Measurements from ENCODE around the gene NAA38.
A peak's percentile ranks its signal among the peaks of the same experiment; 100 is the strongest.
"Not testable (repeated sequence)": the region's sequence is repeated elsewhere in the genome, so short reads cannot be mapped to it uniquely, and the experiment has no call there.

NAA38 gene

DNA sequence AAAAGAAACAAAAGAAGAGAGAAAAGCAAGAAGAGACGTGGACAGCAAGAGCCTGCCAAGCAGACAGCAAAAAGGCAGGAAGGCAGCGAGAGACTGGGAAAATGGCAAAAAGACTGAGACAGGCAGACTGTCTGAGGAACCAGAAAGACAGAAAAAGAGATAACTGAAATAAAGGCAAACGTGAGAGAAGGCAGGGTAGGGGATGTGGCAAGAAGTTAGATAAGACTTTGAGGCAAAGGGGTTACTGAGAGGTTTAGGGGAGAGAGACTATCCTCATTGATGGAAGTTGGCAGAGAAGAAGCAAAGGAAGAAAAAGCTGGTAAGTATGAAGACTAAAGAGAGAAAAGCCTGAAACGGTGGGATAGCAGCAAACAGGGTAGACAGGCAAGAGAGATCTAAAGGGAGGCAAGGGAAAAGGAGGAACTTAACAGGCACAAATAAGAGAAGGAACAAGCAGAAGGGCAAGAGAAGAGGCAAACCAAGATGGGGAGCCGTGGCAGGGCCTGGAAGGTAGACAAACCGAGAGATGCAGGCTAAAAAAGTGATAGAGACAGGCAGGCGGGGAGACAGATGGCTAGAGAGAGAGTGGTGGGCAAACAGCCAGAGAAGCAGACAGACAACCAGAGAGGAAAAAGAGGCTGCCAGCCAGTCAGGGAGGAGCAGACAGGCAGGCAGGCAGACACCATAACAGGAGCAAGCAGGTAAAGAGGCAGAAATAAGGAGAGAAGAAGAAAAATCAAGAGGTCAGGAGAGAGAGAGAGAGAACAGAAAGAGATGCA lies 24.1 kb upstream of the NAA38 start:
- no peak for DNase-seq

DNA sequence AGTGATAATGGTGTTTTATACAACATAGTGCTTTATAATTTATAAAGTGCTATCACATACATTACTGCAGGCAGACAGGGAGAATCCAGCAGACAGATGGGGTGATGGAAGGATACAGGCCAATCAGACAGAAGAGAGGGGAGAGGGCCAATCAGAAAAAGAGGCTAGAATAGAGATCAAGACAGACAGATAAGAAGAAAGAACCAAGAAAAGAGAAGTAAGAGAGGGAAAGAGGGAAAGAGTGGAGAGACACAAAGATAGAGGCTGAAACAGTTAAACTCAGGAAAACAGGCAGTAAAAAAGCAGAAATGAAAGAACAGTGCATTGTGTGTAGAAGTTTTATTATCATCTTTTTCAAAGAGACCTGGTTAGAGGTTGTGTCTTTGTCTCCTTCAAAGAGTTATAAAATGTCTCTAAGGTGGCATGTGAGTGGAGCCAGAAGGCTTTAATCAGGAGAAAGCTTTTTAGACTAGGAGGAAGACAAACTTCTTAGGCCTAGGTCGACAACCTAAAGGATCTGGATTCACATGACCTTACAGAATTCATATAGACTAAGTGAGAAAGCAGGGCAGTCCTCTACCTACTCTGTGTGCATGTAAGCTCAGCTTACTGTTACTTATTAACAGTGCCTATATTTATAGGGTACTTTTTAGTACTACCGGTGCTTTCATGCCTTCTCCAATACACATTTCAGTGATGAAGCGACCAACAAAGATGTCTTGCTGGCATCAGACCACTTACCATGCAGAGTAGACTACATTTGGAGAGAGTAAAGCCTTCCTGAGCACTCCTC lies 22.9 kb upstream of the NAA38 start:
- DNase-seq, result no peak

DNA sequence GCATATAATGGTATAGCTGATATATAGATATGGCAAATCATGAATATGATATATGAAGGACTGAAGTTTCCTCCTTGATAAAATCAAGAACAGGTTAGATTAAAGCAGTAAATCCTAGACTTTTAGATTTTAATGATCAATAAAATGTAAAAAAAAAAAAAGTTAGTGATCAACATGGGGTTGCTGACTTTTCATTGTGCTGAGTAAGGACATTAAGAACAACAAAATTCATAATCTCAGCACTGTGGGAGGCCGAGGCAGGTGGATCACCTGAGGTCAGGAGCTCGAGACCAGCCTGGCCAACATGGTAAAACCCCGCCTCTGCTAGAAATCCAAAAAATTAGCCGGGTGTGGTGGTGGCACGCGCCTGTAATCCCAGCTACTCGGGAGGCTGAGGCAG lies 20.9 kb upstream of the NAA38 start:
- no peak for DNase-seq

DNA sequence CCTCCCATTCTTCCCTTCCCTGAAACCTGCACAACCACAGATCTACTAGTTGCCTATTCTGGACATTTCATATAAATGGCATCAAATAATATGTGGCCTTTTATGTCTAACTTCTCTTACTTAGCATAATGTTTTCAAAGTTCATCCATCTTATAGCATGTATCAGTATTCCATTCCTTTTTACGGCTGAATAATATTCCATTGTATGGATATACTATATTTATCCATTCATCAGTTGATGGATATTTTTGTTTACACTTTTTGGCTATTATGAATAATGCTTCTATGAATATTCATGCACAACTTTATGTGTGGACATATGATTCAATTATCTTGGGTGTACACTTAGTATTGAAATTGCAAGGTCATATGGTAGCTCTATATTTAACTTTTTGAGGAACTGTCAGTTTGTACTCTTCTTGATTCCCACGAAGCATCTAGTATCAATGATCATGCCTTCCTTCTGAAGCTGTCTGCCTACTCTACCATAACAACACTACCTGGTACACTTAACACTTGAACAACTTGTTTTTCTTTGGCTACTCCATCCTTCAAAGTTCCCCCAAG lies 18.5 kb upstream of the NAA38 start:
- DNase-seq, result no peak

DNA sequence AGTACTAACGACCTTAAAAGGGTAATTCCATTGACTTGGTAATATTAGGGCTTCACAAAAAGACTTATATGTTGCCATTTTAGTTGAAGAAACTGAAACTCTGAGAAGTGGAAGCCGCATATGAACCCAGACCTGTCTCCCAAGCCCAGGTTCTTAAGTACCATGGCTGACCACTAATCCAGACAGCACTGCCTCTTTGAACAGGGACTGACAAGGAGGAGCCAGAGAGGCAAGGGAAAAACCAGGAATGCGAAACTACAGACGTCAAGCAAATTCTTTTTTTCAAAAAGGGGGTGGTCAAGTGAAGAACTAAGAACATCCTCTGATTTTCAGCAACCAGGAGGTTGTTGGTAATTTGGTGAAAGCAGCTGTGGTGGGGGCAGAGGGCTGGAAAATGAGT lies 15.7 kb upstream of the NAA38 start:
- DNase-seq, result no peak

DNA sequence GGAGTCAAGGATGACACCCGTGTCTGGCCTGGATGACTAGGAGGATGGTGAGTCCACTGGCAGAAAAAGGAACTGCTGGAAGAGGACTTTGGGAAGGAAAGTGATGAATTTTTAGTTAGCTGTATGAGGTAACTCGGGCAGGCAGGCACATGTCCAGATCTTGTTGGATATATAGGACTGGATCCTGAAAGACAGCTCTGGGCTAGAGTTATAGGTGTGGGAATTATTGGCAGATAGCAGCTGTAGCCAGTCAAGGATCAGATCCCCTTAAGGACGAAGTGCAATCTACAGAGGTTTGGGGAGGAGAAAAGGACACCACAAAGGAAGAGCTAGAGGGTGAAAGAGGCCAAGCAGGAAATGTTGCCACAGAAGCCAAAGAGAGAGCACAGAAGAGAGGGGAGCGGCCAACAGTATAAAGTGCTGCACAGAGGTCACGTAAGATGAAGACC lies 10.5 kb upstream of the NAA38 start:
- no peak for DNase-seq

DNA sequence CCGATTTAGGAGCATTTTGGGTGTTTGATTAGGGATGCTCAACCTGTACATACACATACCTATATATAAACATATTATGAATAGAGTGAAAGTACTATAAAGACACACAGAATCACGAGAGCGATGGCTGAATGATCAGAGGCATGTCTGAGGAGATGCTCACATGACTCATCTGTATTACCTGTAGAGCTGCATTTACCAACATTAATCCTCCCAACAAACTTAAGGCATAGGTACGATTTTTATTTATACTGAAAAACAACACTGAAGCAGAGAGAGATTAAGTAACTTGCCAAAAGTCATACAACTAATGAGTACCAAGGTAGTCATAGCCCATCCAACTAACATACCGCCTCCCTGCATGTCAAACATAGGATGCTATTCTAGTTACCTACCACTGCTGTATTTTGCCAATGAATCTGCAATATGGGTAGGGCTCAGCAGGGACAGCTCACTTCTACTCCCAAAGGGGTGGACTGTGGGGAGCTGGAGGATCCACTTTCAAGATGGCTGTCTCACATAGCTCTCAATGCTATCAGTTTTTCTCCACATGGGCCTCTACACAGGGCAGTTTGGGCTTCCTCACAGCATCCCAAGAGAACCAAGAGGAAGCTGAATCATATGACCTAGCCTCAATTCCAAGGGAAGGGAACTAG lies 7.8 kb upstream of the NAA38 start:
- no peak for DNase-seq

DNA sequence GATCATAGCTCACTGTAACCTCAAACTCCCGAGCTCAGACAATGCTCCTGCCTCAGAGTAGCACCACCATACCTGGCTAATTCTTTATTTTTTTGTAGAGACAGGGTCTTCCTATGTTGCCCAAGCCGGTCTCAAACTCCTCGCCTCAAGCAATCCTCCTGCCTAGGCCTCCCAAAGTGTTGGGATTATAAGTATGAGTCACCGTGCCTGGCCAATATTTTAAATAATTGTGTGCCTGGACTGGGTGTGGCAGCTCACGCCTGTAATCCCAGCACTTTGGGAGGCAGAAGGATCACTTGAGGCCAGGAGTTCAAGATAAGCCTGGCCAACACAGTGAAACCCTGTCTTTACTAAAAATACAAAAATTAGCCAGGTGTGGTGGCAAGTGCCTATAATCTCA lies 7.0 kb upstream of the NAA38 start:
- DNase-seq, result not testable (repeated sequence)

DNA sequence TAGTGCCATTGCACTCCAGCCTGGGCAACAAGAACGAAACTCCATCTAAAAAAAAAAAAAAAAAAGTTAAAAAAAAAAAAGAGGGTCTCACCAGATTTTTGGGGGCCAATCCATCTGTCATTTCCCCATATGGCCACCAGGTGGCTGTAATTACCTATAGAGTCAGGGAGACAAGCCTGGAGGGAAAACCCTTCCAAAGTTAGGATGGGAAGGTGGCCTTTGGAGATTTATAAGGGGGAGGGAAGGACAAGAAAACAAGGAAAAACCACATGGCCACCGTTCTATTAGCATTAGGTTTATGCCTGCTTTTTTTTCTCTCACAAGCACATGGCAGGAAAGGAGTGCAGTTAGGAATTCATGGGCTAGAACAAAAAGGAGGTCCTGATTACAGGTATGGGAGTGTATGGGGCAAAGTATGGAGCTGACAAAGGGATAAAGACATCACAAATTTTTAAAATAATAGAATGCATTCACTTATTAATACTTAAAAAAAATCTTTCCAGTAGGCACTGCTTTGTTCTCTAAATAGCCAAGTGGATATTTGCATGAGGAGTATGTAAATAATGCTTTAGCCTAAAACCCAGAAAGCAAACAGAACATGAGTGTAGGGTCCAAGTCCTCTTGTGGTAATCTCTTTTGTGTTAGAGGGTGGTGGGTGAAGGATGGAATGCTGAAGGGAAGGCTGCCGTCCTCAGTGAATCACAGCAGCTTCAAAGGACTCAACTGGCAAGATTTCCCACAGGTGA lies 5.5 kb upstream of the NAA38 start:
- no peak for DNase-seq

DNA sequence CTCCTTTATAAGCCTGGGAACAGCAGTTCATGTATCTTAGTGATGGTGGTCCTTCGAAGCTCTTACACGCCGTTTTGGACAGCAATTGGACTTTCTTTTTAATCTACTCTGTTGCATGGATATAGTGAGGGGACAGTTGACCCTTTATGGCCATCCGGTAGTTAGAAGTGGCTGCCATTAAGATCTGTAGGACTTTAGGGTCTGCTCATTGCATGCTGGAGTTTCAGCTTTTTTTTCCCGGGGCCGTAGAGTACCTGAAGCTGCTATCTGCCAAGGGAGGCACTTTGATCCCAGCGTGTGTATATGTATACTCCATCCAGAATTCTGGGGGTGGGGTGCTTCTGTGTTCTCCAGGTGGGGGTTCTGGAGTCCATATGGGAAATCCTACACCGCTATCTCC lies 1.7 kb upstream of the NAA38 start:
- DNase-seq, result no peak

DNA sequence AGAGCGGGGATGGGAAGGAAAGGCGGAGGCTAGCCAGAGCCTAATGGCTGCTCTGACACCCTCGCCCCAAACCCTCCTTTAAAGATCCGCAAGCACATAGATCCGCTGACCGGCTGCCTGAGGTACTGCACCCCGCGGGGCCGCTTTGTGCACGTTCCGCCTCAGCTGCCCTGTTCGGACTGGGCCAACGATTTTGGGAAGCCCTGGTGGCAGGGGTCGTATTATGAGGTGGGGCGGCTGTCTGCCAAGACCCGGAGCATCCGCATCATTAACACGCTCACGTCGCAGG lies 1.1 kb upstream of the NAA38 start:
- DNase-seq, result no peak

DNA sequence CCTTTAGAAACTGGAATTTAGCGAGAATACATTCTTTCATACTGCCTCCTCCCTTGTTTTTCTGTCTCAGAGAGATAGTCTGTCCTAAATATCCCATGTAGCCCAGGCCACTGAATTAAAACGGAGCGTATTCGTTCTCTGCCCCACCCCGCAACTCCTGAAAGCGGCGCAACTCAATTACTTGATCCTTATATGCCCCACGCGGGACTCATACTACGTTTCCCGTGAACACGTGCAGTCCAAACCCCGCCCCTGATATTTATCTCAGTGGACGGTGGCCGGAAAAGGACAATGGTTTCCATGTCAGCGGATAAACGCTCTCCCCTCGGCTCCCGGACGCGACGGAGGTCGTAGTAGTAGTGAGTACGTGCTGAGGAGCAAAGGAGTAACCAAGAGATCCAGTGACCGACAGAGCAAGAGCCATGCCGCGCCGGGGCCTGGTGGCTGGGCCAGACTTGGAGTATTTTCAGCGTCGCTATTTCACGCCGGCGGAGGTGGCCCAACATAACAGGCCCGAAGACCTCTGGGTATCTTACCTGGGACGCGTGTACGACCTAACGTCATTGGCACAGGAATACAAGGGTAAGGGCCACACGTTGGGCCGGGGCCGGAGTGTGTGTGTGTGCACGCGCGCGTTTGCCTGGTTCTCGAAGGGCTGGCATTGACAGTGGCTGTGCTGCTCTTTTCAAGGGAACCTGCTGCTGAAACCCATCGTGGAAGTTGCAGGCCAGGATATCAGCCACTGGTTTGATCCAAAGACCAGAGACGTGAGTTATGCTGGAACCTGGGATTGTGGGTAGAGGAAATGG lies 558 bp upstream of the NAA38 start, which contains the start of gene CYB5D1:
Gene CYB5D1, plus strand, starts transcription at position 291 of the 809 bp plus-strand sequence. Its CDS starts 132 bp downstream, at position 423.
- DNase-seq, result peak; percentile 88

DNA sequence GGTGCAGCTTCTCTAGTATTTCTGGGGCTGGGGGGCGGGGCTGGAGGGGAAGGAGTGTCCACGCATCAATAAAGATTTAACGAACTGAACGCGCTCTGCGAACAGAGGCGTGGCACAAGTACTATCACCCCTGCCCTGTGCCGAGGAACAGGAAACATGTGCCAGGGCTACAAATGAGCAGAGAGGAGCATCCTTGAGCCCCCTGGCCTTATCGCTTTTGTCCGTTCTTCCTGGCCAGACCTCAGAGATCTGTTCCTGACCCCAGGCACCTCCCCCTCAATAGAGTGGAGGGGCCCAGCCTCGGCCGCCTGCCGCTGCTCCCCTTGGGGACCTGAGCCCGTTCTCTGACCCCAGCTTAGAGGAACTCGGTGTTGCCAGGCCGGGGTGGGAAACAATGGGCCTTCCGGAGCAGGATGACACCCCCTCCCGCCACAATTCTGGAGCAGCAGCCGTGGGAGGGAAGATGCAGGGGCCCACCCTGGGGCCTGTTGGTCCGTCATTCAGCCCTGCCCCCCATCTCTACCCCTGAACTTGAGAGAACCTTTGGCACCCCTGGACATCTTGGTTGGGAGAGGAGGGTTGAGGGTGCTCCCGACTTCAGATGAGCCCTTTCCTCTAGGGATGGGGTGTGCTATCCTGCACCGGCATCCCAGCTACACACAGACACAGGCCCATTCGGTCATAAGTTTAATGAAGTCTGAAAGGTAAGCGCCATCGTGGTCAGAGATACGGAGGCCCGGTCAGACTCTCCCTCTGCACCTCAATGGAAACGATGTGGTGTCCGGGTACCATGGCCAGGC lies 1.1 kb downstream of the NAA38 start:
- no peak for DNase-seq

DNA sequence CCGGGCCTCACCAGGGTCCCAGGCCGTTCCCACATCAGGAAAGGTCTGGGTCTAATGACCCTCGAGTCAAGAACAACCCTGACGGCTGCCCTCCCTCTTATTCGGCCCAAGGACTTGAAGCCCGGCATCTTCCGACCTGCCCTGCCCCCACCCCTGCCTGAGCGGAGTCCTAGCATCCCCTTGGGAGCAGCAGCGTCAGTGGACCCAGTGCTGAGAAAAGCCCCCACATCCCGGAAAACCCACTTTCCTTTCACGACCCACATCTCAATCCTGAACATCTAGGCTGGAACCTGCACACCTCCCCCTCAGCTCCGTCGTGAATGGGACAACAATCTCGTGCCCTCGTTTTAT lies 1.7 kb downstream of the NAA38 start:
- DNase-seq, result no peak

DNA sequence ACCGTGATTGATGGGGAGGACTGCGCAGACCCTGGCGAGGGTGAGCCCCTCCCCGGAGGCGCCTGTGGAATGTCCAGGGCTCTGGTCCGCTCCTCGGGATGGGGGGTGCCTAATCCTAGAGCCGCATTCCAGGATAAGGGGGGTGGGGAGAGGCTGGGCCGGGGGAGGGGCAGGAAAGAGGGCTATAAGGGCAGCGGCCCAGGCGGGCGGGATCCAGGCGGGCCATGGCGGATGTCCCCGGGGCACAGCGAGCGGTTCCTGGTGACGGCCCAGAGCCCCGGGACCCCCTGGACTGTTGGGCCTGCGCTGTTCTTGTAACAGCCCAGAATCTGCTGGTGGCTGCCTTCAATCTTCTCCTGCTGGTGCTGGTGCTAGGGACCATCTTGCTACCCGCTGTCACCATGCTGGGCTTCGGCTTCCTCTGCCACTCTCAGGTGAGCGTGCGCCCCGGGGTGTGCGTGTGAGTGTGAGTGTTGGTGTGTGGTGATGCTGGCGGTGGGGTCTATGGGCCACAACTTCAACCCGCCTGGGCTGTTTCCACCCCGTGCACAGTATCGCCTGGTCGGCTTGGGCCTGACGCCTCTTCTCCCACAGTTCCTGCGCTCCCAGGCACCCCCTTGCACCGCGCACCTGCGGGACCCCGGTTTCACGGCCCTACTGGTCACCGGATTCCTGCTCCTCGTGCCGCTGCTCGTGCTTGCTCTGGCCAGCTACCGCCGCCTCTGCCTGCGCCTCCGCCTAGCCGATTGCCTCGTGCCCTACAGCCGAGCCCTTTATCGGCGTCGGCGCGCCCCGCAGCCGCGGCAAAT lies 2.3 kb downstream of the NAA38 start, which contains the start of gene TMEM88:
Gene TMEM88, plus strand, starts transcription at position 216 of the 809 bp plus-strand sequence. Its CDS starts 9 bp downstream, at position 225.
- DNase-seq, result no peak

DNA sequence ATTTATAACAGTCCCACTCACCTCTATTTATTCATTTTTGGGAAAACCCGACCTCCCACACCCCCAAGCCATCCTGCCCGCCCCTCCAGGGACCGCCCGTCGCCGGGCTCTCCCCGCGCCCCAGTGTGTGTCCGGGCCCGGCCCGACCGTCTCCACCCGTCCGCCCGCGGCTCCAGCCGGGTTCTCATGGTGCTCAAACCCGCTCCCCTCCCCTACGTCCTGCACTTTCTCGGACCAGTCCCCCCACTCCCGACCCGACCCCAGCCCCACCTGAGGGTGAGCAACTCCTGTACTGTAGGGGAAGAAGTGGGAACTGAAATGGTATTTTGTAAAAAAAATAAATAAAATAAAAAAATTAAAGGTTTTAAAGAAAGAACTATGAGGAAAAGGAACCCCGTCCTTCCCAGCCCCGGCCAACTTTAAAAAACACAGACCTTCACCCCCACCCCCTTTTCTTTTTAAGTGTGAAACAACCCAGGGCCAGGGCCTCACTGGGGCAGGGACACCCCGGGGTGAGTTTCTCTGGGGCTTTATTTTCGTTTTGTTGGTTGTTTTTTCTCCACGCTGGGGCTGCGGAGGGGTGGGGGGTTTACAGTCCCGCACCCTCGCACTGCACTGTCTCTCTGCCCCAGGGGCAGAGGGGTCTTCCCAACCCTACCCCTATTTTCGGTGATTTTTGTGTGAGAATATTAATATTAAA lies 3.1 kb downstream of the NAA38 start:
- no peak for DNase-seq

DNA sequence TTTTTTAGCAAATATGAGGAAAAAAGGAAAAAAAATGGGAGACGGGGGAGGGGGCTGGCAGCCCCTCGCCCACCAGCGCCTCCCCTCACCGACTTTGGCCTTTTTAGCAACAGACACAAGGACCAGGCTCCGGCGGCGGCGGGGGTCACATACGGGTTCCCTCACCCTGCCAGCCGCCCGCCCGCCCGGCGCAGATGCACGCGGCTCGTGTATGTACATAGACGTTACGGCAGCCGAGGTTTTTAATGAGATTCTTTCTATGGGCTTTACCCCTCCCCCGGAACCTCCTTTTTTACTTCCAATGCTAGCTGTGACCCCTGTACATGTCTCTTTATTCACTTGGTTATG lies 3.7 kb downstream of the NAA38 start:
- DNase-seq, result no peak

DNA sequence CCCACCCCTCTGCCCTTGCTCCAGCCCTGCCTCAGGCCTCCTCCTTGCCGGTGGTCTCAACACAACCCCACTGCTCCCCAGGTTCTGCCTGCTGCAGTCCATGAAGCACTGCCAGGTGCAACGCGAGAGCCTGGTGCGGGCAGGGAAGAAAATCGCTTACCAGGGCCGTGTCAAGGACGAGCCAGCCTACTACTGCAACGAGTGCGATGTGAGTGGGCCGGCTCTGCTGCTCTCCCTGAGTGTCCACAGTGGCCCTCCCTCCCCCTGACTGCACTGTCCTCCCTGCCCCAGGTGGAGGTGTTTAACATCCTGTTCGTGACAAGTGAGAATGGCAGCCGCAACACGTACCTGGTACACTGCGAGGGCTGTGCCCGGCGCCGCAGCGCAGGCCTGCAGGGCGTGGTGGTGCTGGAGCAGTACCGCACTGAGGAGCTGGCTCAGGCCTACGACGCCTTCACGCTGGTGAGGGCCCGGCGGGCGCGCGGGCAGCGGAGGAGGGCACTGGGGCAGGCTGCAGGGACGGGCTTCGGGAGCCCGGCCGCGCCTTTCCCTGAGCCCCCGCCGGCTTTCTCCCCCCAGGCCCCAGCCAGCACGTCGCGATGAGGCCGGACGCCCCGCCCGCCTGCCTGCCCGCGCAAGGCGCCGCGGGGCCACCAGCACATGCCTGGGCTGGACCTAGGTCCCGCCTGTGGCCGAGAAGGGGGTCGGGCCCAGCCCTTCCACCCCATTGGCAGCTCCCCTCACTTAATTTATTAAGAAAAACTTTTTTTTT lies 4.3 kb downstream of the NAA38 start:
- no peak for DNase-seq

DNA sequence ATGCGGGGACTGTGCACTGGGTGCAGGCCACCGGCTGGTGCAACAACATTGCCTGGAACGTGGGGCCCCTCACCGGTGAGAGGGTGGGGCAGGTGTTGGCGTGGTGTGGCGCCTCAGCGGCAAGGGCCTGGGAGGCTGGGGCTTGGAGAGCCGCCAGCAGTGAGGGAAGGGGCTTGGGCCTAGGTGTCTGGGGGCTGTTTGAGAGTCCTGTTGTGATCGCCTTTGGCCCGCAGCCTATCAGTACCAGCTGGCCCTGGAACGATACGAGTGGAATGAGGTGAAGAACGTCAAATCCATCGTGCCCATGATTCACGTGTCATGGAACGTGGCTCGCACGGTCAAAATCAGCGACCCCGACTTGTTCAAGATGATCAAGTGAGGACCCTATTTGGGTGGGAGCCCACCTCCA lies 5.1 kb downstream of the NAA38 start:
- no peak for DNase-seq

Measured in NCI-H226 (cell line).